BJ (cell line): ENCODE data around the gene PNMA8A. TPM values are rescaled to one million over a fixed set of nuclear protein-coding genes. Genes with fewer than 3 reads are reported as not detected.

Experiments
- CTCF ChIA-PET: fragments of 350-600 bp; formaldehyde crosslinking; extraction: SDS; loops from one replicate; lab custom pipeline; 2021; ENCODE audit warnings: antibody characterized with exemption, inconsistent platforms; lab: Yijun Ruan, JAX
- POLR2A ChIA-PET: fragments of 300-600 bp; sonication (Branson Sonifier 250); formaldehyde crosslinking; extraction: SDS; loops from one replicate; lab custom pipeline; 2021; ENCODE audit warnings: antibody characterized with exemption; lab: Charles Lee
- DNase-seq: peaks from one replicate; pipeline ENCODE4 v3.0.0-alpha.2; 2011; ENCODE audit warnings: low read depth
- H3K27me3 ChIP-seq: 2 replicates; pipeline ENCODE4 v1.6.0; 2011; ENCODE audit warnings: low read length; ENCODE audit not compliant: control insufficient read depth, insufficient read depth
- H3K36me3 ChIP-seq: 2 replicates; pipeline ENCODE4 v1.5.1; 2011; ENCODE audit warnings: low read length; ENCODE audit not compliant: control insufficient read depth, insufficient read depth
- H3K4me3 ChIP-seq: 2 replicates; pipeline ENCODE4 v1.5.1; 2011; ENCODE audit warnings: low read depth, mild to moderate bottlenecking, control low read depth, low read length
- CTCF ChIP-seq: IDR thresholded peaks from 2 replicates; pipeline ENCODE4 v1.5.1; 2011; ENCODE audit warnings: low read depth, mild to moderate bottlenecking, control low read depth, inconsistent platforms, low read length, moderate library complexity; ENCODE audit not compliant: insufficient read depth
- polyA plus RNA-seq: library from polyadenylated mRNA; depleted of rRNA; stranded (reverse); fragments of >200 nt; gene quantifications from 2 replicates; pipeline ENCODE4 v1.2.3, GENCODE V29; 2011

The PNMA8A gene
- polyA plus RNA-seq, 1 experiment = 0.74 TPM

GRCh38 chr19:46514589-46515289 is 43.4 kb upstream of the PNMA8A start:
- H3K27me3 ChIP-seq = peaks cover 3% of the 10 kb centered on the region; the same call in 1 of the 2 replicates
- no peak for TF ChIP-seq CTCF
- no peak for DNase-seq
- no peak overlapping the region for H3K4me3 ChIP-seq
- CTCF ChIA-PET = interaction anchor here (0.8 to 7.4 kb wide), 16 partner anchors 8 to 233 kb away, joined by 3 to 82 read pairs (median 8); no protein-coding TSS in a partner anchor
- H3K36me3 ChIP-seq = no peaks in the 10 kb centered on the region
- POLR2A ChIA-PET = no interaction called here

GRCh38 chr19:46513461-46514236 is 42.3 kb upstream of the PNMA8A start:
- H3K27me3 ChIP-seq = peaks cover 3% of the 10 kb centered on the region; the same call in 1 of the 2 replicates
- no peak overlapping the region for H3K4me3 ChIP-seq
- ChIA-PET CTCF (interaction anchor here (0.8 to 7.4 kb wide), 19 partner anchors 8 to 232 kb away, joined by 3 to 82 read pairs (median 7); no protein-coding TSS in a partner anchor), POLR2A (no interaction called here)
- no peaks in the 10 kb centered on the region for H3K36me3 ChIP-seq
- DNase-seq = no peak
- peak; percentile 95 for TF ChIP-seq CTCF

DNA sequence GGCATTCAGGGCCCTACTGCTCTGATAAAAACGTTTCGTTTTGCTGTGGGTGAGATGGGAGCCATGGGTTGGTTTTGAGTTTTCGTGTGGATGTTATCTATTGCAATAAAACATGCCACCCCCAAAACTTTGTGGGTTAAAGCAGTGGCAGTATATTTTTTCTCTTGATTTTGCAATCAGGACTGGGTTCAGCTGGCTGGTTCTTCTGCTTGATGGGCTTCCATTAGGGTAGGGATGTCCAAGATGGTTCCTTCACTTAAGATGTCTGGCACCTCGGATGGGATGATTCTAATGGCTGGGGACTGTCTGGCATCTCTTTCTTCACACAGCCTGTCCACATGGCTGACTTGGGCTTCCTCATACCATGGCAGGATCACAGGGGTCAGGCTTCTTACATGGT is 39.9 kb upstream of the PNMA8A start:
- no peak for DNase-seq
- no peaks in the 10 kb centered on the region for H3K36me3 ChIP-seq
- H3K4me3 ChIP-seq = no peak overlapping the region
- CTCF ChIA-PET = interaction anchor here (0.5 to 7.4 kb wide), 11 partner anchors 10 to 246 kb away, joined by 3 to 82 read pairs (median 7); no protein-coding TSS in a partner anchor
- no peak for TF ChIP-seq CTCF
- POLR2A ChIA-PET = no interaction called here
- peaks cover 3% of the 10 kb centered on the region; the same call in 1 of the 2 replicates for H3K27me3 ChIP-seq

DNA sequence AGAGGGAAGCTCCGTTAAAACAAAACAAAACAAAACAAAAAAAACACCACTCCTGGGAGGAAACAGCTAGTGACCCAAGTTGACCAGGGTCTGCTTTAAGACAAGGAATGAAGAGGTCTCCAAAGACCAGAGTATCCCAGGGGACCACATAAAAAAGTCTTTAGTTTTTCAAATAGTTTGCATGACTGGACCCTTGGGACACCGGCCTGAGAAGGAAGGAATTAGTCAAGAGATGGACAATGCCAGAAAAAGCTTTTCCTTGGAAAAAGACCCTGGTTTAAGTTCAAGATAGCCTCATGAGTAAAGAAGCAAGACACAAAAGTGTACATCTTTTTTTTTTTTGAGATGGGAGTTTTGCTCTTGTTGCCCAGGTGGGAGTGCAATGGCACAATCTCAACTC is 36.8 kb upstream of the PNMA8A start:
- Histone ChIP-seq H3K27me3 (peaks cover 4% of the 10 kb centered on the region; the same call in 1 of the 2 replicates), H3K4me3 (no peak overlapping the region), H3K36me3 (no peaks in the 10 kb centered on the region)
- CTCF ChIA-PET = interaction anchor here (0.6 to 2.5 kb wide), 11 partner anchors 13 to 431 kb away, joined by 3 to 9 read pairs (median 4); no protein-coding TSS in a partner anchor
- no peak for DNase-seq
- TF ChIP-seq CTCF = no peak
- POLR2A ChIA-PET = no interaction called here

- CTCF ChIA-PET = interaction anchor here (1.4 to 2.5 kb wide), 3 partner anchors 11 to 109 kb away, joined by 5 to 21 read pairs (median 6); no protein-coding TSS in a partner anchor
- no peak for TF ChIP-seq CTCF
- H3K36me3 ChIP-seq = no peaks in the 10 kb centered on the region
- H3K27me3 ChIP-seq = peaks cover 2% of the 10 kb centered on the region; the same call in 1 of the 2 replicates
- POLR2A ChIA-PET = no interaction called here
- DNase-seq = no peak
- no peak overlapping the region for H3K4me3 ChIP-seq
Measured at GRCh38 chr19:46503848-46504453, 32.6 kb upstream of the PNMA8A start.
